ENCODE results near the gene CDC14A.
"Not testable (repeated sequence)": the region's sequence is repeated elsewhere in the genome, so short reads cannot be mapped to it uniquely, and the experiment has no call there.

The CDC14A gene

GRCh38 chr1:100322436-100323211 is 29.7 kb upstream of the CDC14A start:
- no peak for DNase-seq (ENCODE audit: extremely low read depth, low read depth)
- H3K4me3 ChIP-seq (replicated peaks; ENCODE audit: low read depth, low read length) = no peak overlapping the region
- no peak for TF ChIP-seq CTCF (IDR thresholded peaks at IDR 0.05; ENCODE audit: low read depth, low read length, missing control alignments)

GRCh38 chr1:100323419-100324106 is 28.7 kb upstream of the CDC14A start:
- no peak for TF ChIP-seq CTCF (IDR thresholded peaks at IDR 0.05; ENCODE audit: low read depth, low read length, missing control alignments)
- no peak for DNase-seq (ENCODE audit: extremely low read depth, low read depth)
- no peak overlapping the region for H3K4me3 ChIP-seq (replicated peaks; ENCODE audit: low read depth, low read length)

- no peak for TF ChIP-seq CTCF (IDR thresholded peaks at IDR 0.05; ENCODE audit: low read depth, low read length, missing control alignments)
- DNase-seq (ENCODE audit: extremely low read depth, low read depth) = no peak
- H3K4me3 ChIP-seq (replicated peaks; ENCODE audit: low read depth, low read length) = no peak overlapping the region
Observed at GRCh38 chr1:100325415-100326324, 26.6 kb upstream of the CDC14A start.

GRCh38 chr1:100326325-100326670 is 26.0 kb upstream of the CDC14A start:
- not testable (repeated sequence) for DNase-seq (ENCODE audit: extremely low read depth, low read depth); H3K4me3 ChIP-seq (replicated peaks; ENCODE audit: low read depth, low read length)

GRCh38 chr1:100328133-100328532 is 24.2 kb upstream of the CDC14A start:
- no peak for TF ChIP-seq CTCF (IDR thresholded peaks at IDR 0.05; ENCODE audit: low read depth, low read length, missing control alignments)
- no peak overlapping the region for H3K4me3 ChIP-seq (replicated peaks; ENCODE audit: low read depth, low read length)
- DNase-seq (ENCODE audit: extremely low read depth, low read depth) = no peak

- not testable (repeated sequence) for DNase-seq (ENCODE audit: extremely low read depth, low read depth); H3K4me3 ChIP-seq (replicated peaks; ENCODE audit: low read depth, low read length)
Observed at GRCh38 chr1:100331146-100331545, 21.2 kb upstream of the CDC14A start.

- TF ChIP-seq CTCF (IDR thresholded peaks at IDR 0.05; ENCODE audit: low read depth, low read length, missing control alignments) = no peak
- DNase-seq (ENCODE audit: extremely low read depth, low read depth) = no peak
- H3K4me3 ChIP-seq (replicated peaks; ENCODE audit: low read depth, low read length) = no peak overlapping the region
Observed at GRCh38 chr1:100332331-100332730, 20.0 kb upstream of the CDC14A start.

All from HFF-Myc (cell line).